Mucosa of rectum (tissue), 2 donors: ENCODE measurements around the gene LYRM2.
"Not testable (repeated sequence)": the region's sequence is repeated elsewhere in the genome, so short reads cannot be mapped to it uniquely, and the experiment has no call there.

ENCODE experiments used
- H3K27ac ChIP-seq, 2 donors: one replicate each; pipeline ENCODE4 v1.7.0; 2013; ENCODE audit warnings: inconsistent platforms in 2 of 2, low read depth in 2 of 2, low read length in 2 of 2
- H3K27me3 ChIP-seq, 2 donors: one replicate each; pipeline ENCODE4 v1.7.0; 2013; ENCODE audit warnings: low read length in 2 of 2; ENCODE audit not compliant: control insufficient read depth in 2 of 2, insufficient read depth in 2 of 2
- H3K36me3 ChIP-seq, 2 donors: one replicate each; pipeline ENCODE4 v1.7.0; 2013; ENCODE audit warnings: low read length in 2 of 2; ENCODE audit not compliant: control insufficient read depth in 2 of 2, insufficient read depth in 2 of 2
- H3K4me1 ChIP-seq, 2 donors: one replicate each; pipeline ENCODE4 v1.7.0; 2013; ENCODE audit warnings: low read length in 2 of 2, mild to moderate bottlenecking in 1 of 2; ENCODE audit not compliant: control insufficient read depth in 2 of 2, insufficient read depth in 2 of 2
- H3K4me3 ChIP-seq, 2 donors: one replicate each; pipeline ENCODE4 v1.7.0; 2013; ENCODE audit warnings: low read length in 2 of 2
- H3K9ac ChIP-seq, 2 donors: one replicate each; pipeline ENCODE4 v1.7.0; 2013; ENCODE audit warnings: low read length in 2 of 2, low read depth in 1 of 2, mild to moderate bottlenecking in 1 of 2
- H3K9me3 ChIP-seq, 2 donors: one replicate each; pipeline ENCODE4 v1.7.0; 2013; ENCODE audit warnings: low read length in 2 of 2; ENCODE audit not compliant: control insufficient read depth in 2 of 2
- donor health status: healthy.
- donor health status: Normal muscosa, but diverticular disease.

LYRM2 gene

DNA sequence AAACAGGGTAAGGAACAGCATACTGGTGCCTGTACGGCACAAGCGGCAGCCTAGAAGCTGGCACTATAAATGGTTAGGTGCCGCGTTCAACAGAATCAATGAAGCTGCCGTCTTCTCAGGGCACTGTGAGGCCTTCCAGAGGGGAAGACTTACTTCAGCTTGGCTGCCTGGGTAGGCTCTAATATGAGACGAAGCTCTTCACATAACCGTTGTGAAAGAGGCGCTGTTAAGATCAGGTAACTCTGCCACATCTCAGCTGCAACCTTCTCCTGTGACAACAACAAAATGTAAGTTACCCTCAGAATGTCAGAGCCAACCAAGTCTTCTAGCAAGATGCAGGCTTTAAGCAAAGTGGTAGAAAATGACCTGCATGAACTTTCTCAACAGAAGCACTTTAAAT, 12.0 kb upstream of the LYRM2 start:
- Histone ChIP-seq H3K4me3 (no peak overlapping the region), H3K4me1 (no peaks in the 10 kb centered on the region), H3K9ac (no peak overlapping the region), H3K27ac (no peak overlapping the region), H3K9me3 (no peaks in the 10 kb centered on the region), H3K27me3 (no peaks in the 10 kb centered on the region), H3K36me3 (peaks cover 38 to 61% of the 10 kb centered on the region in 2 donors)

DNA sequence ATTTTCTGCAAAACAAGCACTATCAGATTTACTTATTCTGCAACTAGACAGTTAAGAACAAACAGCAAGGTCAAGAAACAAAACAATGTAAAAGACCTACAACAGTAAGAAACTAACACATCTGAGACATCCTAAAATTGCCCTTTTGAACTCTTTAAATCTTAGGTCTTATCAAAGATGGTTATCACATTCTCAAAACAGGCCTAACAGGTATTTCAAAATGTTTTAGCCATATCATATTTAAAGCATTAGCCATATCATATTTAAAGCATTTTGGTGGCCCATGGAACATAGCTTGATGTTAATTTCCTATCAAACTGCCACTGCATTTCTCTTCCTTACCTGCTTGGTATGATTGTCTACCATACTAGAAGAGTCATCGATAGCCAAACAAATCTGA, 11.1 kb upstream of the LYRM2 start:
- H3K36me3 ChIP-seq: peaks cover 31 to 56% of the 10 kb centered on the region in 2 donors
- H3K4me1 ChIP-seq: no peaks in the 10 kb centered on the region
- H3K27me3 ChIP-seq: no peaks in the 10 kb centered on the region
- no peak overlapping the region for H3K27ac ChIP-seq
- H3K4me3 ChIP-seq: no peak overlapping the region
- no peaks in the 10 kb centered on the region for H3K9me3 ChIP-seq
- no peak overlapping the region for H3K9ac ChIP-seq

DNA sequence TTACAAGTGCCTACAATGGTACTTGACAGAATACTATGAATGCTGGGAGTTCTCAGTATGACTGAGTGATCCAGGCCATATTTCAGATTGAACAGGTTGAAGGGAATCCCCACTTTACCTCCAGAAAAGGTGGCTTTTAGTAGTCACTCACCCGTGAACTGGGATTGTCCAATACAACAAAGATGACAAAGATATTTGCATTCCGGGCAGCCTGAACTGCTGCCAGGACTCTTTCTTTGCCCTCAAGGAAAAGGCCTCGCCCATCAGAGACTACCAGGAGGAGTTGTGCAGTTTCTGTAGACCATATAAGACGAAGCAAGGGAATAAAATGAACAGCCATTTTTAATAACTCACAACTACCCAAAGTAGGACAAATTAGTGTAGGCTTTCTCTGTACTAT, 6.3 kb upstream of the LYRM2 start:
- H3K9ac ChIP-seq: no peak overlapping the region
- H3K36me3 ChIP-seq: peaks cover 24 to 43% of the 10 kb centered on the region in 2 donors
- H3K4me1 ChIP-seq: no peaks in the 10 kb centered on the region
- no peaks in the 10 kb centered on the region for H3K9me3 ChIP-seq
- no peak overlapping the region for H3K27ac ChIP-seq
- H3K27me3 ChIP-seq: no peaks in the 10 kb centered on the region
- no peak overlapping the region for H3K4me3 ChIP-seq

DNA sequence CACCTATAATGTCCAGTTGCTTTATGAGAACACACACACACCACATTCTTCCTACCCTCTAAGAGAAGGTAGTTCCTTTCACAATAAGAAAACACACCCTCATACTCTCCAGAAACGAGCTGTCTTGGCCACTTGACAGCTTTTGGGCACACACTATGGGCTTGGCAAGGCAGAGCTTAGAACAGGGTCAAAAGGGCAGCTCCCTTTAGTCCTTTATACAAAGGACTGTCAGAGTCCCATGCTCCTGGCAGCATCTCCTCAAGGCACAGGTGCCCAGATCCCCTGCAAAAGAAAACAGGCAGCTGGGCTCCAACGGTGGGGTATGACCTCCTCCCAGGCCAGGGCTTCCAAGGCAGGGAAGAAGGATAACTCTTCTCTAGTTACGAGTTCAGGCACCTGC, 4.9 kb upstream of the LYRM2 start:
- Histone ChIP-seq H3K9me3 (no peaks in the 10 kb centered on the region), H3K36me3 (peaks cover 24 to 36% of the 10 kb centered on the region in 2 donors), H3K27me3 (no peaks in the 10 kb centered on the region), H3K4me1 (peaks cover 0 to 6% of the 10 kb centered on the region in 2 donors), H3K9ac (no peak overlapping the region), H3K4me3 (no peak overlapping the region), H3K27ac (no peak overlapping the region)

DNA sequence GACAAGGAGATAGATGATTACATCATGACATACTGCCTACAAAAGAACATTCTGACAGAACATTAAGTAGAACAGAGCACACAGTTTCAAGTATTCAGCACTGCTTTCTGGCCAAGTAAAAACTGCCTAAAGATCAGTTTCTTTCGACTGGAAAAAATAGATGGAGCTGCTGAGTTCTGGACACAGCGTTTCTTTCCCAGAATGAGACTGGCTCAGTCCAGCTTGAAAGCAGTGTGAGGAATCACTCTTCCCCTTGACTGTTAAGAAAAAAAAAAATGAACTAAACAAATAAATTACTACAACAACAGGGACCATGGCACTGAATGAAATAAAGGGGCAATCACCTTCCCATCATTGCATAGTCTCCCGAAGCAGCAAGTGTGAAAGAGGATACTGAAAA, 4.4 kb upstream of the LYRM2 start:
- Histone ChIP-seq H3K27ac (no peak overlapping the region), H3K4me3 (no peak overlapping the region), H3K4me1 (peaks cover under 1 to 7% of the 10 kb centered on the region in 2 donors), H3K9me3 (no peaks in the 10 kb centered on the region), H3K36me3 (peaks cover 24 to 36% of the 10 kb centered on the region in 2 donors), H3K27me3 (no peaks in the 10 kb centered on the region), H3K9ac (no peak overlapping the region)

DNA sequence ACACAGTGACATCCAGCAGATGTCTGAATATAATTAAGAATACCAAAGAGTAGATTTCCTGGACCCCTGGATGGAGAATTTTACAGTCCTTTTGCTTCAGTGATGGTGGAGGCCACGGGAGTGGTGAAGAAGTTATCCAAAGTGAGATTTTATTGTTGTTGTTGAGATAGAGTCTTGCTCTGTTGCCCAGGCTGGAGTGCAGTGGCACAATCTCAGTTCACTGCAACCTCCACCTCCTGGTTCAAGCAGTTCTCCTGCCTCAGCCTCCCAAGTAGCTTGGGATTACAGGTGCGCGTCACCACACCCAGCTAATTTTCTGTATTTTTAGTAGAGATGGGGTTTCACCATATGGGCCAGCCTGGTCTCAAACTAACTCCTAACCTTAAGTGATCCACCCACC, 3.0 kb upstream of the LYRM2 start:
- not testable (repeated sequence) for H3K9ac ChIP-seq, H3K27ac ChIP-seq, H3K4me3 ChIP-seq, H3K9me3 ChIP-seq, H3K27me3 ChIP-seq
- Histone ChIP-seq H3K36me3 (peaks cover 18 to 25% of the 10 kb centered on the region in 2 donors), H3K4me1 (peaks cover 6 to 12% of the 10 kb centered on the region in 2 donors)

DNA sequence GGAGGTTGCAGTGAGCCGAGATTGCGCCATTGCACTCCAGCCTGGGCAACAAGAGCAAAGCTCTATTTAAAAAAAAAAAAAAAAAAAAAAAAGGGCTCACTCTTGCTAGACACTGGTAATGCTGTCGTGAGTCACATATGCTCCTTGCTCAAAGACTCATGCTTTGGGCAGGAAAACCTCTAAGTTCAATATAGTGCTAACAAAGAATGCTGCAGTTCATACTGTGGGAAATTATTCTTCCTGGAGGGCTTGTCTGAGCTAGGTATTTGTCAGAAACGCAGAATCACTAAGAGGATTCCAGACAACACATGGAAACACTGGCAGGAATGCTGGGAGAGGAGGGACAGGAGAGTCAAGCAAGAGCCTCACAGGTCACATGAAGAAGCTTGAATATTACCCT, 2.3 kb upstream of the LYRM2 start:
- Histone ChIP-seq H3K4me1 (peaks cover 6 to 12% of the 10 kb centered on the region in 2 donors), H3K36me3 (peaks cover 14 to 26% of the 10 kb centered on the region in 2 donors), H3K9ac (no peak overlapping the region), H3K9me3 (no peaks in the 10 kb centered on the region), H3K27ac (no peak overlapping the region), H3K4me3 (no peak overlapping the region), H3K27me3 (no peaks in the 10 kb centered on the region)

DNA sequence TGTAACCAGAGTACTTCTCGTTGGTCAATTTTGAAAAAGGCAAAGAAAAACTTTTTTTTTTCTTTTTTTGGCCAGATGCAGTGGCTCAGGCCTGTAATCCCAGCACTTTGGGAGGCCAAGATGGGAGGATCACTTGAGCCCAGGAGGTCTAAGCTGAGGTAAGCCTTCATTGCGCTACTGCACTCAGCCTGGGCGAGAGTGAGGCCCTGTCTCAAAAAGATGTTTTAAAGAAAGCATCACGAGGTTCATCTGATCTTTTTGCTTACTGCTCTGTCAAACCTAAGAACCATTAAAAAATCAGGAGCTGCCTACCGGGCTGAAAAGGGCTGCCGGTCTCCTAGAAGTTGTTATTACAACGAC, 607 bp downstream of the LYRM2 start:
- Histone ChIP-seq H3K36me3 (peaks cover 4 to 10% of the 10 kb centered on the region in 2 donors), H3K4me1 (peaks cover 6 to 12% of the 10 kb centered on the region in 2 donors), H3K9me3 (no peaks in the 10 kb centered on the region), H3K9ac (peak overlapping the region; percentile 88 to 96), H3K27me3 (no peaks in the 10 kb centered on the region), H3K27ac (peak overlapping the region; percentile 93 to 95), H3K4me3 (peak overlapping the region; percentile 96 to 100)

DNA sequence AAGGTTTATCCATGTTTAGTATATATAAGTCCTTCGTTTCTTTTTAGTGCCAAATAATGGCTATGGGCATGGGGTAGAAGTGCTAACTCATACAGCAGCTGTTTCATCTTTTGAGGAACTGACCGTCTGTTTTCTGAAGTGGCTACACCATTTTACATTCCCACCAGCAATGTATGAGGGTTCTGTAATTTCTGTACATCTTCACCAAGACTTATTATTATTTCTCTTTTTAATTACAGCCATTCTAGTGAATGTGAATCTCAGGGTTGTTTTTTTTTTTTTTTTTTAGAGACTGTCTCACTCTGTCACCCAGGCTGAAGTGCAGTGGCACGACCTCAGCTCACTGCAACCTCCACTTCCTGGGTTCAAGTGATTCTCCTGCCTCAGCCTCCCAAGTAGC, 2.1 kb downstream of the LYRM2 start:
- H3K4me1 ChIP-seq: peaks cover 6 to 12% of the 10 kb centered on the region in 2 donors
- H3K9me3 ChIP-seq, H3K27ac ChIP-seq, H3K4me3 ChIP-seq, H3K27me3 ChIP-seq, H3K36me3 ChIP-seq, H3K9ac ChIP-seq: not testable (repeated sequence)

DNA sequence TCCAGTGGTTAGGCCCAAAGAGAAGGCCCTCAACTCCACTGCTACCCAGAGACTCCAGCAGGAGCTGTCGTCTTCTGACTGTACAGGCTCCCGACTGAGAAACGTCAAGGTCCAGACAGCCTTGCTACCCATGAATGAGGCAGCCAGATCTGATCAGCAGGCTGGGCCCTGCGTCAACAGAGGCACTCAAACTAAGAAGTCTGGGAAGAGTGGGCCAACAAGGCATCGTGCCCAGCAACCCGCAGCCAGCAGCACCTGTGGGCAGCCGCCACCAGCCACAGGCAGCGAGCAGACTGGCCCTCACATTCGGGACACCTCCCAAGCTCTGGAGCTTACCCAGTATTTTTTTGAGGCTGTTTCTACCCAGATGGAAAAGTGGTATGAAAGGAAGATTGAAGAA, 8.1 kb downstream of the LYRM2 start:
- Histone ChIP-seq H3K4me1 (no peaks in the 10 kb centered on the region), H3K27me3 (no peaks in the 10 kb centered on the region), H3K9ac (no peak overlapping the region), H3K27ac (no peak overlapping the region), H3K9me3 (no peaks in the 10 kb centered on the region), H3K4me3 (no peak overlapping the region), H3K36me3 (no peaks in the 10 kb centered on the region)

DNA sequence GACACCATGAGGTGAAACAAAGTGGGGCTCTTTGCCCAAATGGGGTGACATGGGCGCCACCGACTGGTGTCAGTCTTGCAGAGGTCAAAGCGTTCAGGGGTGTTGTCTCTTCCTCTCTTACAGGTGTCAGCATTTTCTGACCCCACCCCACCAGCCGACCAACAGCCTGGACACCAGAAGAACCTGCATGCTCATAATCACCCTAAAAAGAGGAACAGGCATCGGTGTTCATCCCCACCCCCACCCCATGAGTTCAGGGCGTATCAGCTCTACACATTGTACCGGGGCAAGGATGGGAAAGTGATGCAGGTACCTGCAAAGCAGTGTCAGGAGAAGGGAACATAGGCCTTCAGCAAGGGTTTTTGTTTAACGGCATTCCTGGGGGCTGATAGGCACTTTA, 14.8 kb downstream of the LYRM2 start:
- Histone ChIP-seq H3K9ac (no peak overlapping the region), H3K9me3 (no peaks in the 10 kb centered on the region), H3K27ac (no peak overlapping the region), H3K27me3 (no peaks in the 10 kb centered on the region), H3K4me1 (no peaks in the 10 kb centered on the region), H3K36me3 (no peaks in the 10 kb centered on the region), H3K4me3 (no peak overlapping the region)
